Measurements from ENCODE around the gene DUSP18. TPM values are rescaled to one million over a fixed set of nuclear protein-coding genes. Genes with fewer than 3 reads are reported as not detected.

DUSP18 gene
- total RNA-seq, 1 donor from 2014 or later: 3.4 TPM

GRCh38 chr22:30612789-30613188, 54.9 kb downstream of the DUSP18 start:
- no peak for DNase-seq (ENCODE audit: low spot score)
- intact Hi-C loops (cut with DNase I): no loop called here

Other genes with a start within 250 kb of the DUSP18 start
- gene MTFP1, start 242.1 kb downstream of the DUSP18 start, total RNA-seq: 10.2 TPM
- not detected for gene SEC14L3, start 195.9 kb downstream of the DUSP18 start, total RNA-seq
- 0.11 TPM for gene SEC14L4, start 162.2 kb downstream of the DUSP18 start, total RNA-seq
- gene SEC14L6, start 121.1 kb downstream of the DUSP18 start, total RNA-seq: 0.40 TPM
- gene GAL3ST1, start 93.2 kb downstream of the DUSP18 start, total RNA-seq: 0.32 TPM
- 28.1 TPM for gene PES1, start 76.0 kb downstream of the DUSP18 start, total RNA-seq
- 10.3 TPM for gene TCN2, start 60.7 kb downstream of the DUSP18 start, total RNA-seq
- 4.2 TPM for gene SLC35E4, start 32.1 kb downstream of the DUSP18 start, total RNA-seq
- 8.9 TPM for gene OSBP2, start 27.0 kb upstream of the DUSP18 start, total RNA-seq

Data from cardiac septum (tissue), 1 donor.